SHP77 treated with DMSO at 0.1 percent for 48 hours (cell line): Measurements from ENCODE around the gene ADGRE2.

Experiments
- DNase-seq: peaks from one replicate; lab custom pipeline; 2025; lab: John Stamatoyannopoulos, UW

Gene ADGRE2

GRCh38 chr19:14735915-14736314 lies 42.4 kb downstream of the ADGRE2 start:
- no peak for DNase-seq

DNA sequence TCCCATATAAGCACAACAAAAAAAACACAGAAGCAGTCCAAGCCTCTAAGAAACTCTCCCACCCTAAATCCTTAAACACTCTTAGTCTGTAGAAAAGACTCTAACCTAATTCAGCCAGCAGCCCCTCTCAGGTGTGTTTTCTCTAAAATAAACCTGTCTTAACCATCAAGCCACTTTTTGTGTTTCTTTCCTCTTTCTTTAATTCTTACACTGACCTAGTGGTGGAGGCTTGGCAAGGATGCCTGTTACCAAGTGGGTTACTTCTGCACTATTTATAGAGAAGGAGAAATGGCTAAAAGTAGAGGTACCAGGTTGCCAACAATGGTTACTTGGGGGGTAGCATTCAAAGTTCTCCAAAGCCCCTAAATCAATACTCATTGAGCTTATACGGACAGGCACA lies 44.8 kb downstream of the ADGRE2 start:
- no peak for DNase-seq

- no peak for DNase-seq
Observed at GRCh38 chr19:14732510-14732909, 45.9 kb downstream of the ADGRE2 start.

- no peak for DNase-seq
Observed at GRCh38 chr19:14731200-14731599, 47.2 kb downstream of the ADGRE2 start.

- DNase-seq, result no peak
Observed at GRCh38 chr19:14728595-14728994, 49.8 kb downstream of the ADGRE2 start.

DNA sequence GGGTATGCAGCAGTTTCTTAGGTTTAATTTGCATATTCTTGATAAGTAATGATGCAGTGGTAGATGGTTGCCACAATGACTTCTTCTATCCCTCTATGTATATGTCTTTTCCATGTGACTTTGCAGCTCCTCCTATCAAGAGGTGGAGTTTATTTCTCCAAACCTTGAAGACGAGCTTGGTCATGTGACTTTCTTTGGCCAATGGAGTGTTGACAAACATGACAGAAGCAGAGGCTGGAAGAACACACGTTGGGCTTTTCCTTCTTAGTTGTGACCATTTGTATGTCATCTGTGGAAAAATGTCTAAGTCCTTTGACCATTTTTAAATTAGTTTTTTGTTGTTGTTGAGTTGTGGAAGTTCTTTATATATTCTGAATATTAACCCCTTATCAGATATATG lies 56.2 kb downstream of the ADGRE2 start:
- DNase-seq, result no peak

DNA sequence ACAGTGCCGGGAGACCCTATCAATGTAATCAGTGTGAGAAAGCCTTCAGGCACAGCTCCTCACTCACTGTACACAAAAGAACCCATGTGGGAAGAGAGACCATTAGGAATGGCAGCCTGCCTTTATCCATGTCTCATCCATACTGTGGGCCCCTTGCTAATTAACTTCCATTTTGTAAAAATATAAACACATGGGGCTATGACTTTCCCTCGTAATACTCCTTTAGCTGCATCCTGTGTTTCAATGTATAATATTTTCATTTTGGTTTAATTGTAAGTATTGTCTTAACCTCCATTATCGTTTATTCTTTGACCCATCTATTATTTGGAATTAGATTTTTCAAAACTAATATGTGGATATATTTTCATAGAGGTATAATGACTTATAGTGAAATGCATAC lies 59.2 kb downstream of the ADGRE2 start:
- no peak for DNase-seq

DNA sequence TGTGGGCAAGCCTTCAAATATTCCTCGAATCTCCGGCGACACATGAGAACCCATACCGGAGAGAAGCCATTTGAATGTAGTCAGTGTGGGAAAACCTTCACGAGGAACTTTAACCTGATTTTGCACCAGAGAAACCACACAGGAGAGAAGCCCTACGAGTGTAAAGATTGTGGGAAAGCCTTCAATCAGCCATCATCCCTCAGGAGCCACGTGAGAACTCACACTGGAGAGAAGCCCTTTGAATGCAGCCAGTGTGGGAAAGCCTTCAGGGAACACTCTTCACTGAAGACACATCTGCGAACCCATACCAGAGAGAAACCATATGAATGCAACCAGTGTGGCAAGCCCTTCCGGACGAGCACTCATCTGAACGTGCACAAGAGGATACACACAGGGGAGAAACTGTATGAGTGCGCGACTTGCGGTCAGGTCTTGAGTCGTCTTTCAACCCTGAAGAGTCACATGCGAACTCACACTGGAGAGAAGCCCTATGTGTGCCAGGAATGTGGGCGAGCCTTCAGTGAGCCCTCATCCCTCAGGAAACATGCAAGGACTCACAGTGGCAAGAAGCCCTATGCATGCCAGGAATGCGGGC lies 59.7 kb downstream of the ADGRE2 start:
- no peak for DNase-seq

GRCh38 chr19:14715841-14716240 lies 62.5 kb downstream of the ADGRE2 start:
- no peak for DNase-seq

GRCh38 chr19:14704450-14704849 lies 73.9 kb downstream of the ADGRE2 start:
- DNase-seq, result no peak

GRCh38 chr19:14703833-14704232 lies 74.5 kb downstream of the ADGRE2 start:
- no peak for DNase-seq

GRCh38 chr19:14700711-14701375 lies 77.5 kb downstream of the ADGRE2 start:
- DNase-seq, result no peak

DNA sequence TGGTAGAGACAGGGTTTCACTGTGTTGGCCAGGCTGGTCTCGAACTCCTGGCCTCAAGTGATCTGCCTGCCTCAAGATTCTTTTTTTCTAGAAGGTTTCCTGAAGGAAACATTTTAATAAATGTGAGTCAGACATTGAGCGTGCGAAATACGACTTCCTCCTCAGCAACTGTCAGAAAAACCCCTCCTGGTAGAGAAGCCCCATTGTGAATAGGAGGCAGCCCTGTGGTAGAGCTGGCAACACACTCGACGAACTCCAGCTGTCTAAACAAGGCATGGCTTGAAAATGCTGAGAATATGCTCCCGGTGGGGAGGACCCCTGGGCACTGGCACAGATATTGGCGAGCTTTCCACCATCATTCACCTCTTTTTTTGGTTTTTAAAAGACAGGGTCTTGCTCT lies 78.7 kb downstream of the ADGRE2 start:
- no peak for DNase-seq

DNA sequence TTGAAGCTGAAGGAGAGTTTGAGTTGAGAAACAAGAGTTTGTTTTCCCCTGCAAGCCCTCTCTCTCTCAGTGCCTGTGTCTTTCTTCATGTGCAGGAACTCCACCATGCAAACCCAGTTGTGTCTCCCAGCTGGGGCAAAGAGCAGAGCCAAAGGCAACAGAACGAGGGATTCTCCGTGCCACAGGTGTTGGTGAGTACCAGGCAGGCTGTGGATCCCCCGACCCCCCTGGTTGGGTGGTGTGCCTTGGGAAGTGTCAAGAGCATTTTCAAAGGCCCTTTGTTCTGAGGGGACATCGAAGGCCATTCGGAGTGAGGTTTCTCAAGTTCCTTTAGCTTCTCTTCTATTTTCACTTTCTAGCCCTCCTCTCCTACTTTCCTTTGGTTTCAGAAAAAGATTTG lies 82.9 kb downstream of the ADGRE2 start:
- no peak for DNase-seq

- DNase-seq, result no peak
Observed at GRCh38 chr19:14694641-14695266, 83.6 kb downstream of the ADGRE2 start.

DNA sequence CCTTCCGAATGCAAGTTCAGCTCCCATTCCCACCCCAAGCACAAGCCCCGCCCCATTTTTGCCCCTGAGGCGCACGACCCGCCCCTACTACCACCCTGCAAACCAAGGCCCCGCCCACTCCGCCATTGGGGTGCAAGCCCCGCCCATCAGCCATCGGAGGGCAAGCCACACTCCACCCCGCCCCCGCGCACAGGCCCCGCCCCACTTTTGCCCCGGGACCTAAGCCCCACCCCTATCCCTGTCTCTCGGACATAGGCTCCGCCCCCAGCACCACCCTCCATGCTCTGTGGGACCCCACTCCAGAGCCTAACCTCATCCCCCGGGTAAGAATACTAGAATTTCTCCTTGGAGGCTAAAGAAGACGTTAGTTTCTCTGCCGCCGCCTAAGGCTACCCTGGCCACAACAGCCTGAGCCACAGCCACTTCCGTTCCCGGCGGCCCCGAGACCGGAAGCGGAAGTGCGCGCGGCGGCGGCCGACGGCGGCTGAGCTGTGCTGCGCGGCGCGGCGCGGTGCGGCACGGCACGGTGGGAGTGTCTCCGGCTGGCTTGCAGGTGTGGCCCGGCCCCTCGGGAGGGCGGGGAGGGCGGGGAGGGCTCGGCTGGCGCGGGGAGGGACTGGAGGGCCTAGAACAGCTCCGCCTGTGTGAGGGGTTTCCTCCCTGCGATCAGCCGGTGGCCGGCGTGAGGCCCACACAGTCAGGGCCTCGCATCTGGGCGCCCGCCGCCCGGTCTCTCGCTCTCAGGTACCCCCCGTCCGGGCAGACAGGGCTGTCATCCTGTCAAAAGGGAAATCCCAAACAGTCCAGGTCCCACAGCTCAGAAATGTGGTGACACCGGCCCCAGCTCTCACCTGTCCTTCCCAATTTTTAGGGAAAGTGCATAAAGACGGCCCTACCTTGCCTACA lies 88.5 kb downstream of the ADGRE2 start, which contains the start of gene ZNF333:
TSS of gene ZNF333 (plus strand) at position 451 of the 906 bp plus-strand sequence. CDS start 3,444 bp downstream, outside the sequence.
- peak; percentile 60 for DNase-seq

GRCh38 chr19:14686411-14686810 lies 91.9 kb downstream of the ADGRE2 start:
- DNase-seq, result peak; percentile 2

- DNase-seq, result no peak
Observed at GRCh38 chr19:14683439-14683838, 94.9 kb downstream of the ADGRE2 start.
